Measurements from ENCODE around the gene CYP4F11.
"Not testable (repeated sequence)": the region's sequence is repeated elsewhere in the genome, so short reads cannot be mapped to it uniquely, and the experiment has no call there.

CYP4F11 gene

GRCh38 chr19:15900504-15900903 lies 33.8 kb downstream of the CYP4F11 start:
- H3K4me3 ChIP-seq (ENCODE audit: low read length), result no peak overlapping the region
- TF ChIP-seq ZNF274 (IDR thresholded peaks at IDR 0.05; ENCODE audit: low read depth, low read length), result no peak

DNA sequence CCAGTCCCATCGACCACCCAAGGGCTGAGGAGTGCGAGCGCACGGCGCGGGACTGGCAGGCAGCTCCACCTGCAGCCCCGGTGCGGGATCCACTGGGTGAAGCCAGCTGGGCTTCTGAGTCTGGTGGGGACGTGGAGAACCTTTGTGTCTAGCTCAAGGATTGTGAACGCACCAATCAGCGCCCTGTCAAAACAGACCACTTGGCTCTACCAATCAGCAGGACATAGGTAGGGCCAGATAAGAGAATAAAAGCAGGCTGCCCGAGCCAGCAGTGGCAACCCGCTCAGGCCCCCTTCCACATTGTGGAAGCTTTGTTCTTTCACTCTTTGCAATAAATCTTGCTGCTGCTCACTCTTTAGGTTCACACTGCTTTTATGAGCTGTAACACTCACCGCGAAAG lies 34.3 kb downstream of the CYP4F11 start:
- not testable (repeated sequence) for H3K4me3 ChIP-seq (ENCODE audit: low read length)

GRCh38 chr19:15899561-15899960 lies 34.8 kb downstream of the CYP4F11 start:
- H3K4me3 ChIP-seq (ENCODE audit: low read length), result not testable (repeated sequence)

DNA sequence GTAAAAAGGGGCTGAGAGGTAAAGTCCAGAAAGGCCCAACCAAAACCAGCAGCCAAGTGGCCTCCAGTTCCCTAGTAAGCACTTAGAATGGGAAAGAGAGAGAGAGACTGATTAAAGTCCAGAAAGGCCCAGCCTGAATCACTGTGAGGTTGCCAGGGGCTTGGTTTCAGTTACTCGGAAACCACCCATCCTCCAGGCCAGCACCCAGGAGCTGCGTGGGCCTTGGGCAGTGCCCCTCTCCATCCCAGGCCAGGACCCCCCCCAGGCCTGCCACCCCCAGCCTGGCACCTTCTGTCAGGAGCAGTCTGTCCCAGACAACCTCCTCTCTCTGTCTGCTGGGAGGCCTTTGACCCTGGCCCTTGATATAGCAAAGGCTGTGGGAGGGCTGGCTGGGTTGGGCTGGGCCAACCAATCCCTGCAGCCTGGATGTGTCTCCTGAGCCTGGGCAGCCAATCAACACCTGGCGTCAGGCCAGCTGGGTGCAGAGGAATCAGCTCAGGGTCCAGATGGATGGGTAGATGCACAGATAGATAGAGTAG lies 36.5 kb downstream of the CYP4F11 start, which contains the start of gene CYP4F2:
TSS of gene CYP4F2 (minus strand) at position 337 of the 539 bp plus-strand sequence. CDS start 463 bp downstream, outside the sequence.
- no peak for TF ChIP-seq ZNF274 (IDR thresholded peaks at IDR 0.05; ENCODE audit: low read depth, low read length)
- H3K4me3 ChIP-seq (ENCODE audit: low read length), result no peak within 1 kb of the TSS

DNA sequence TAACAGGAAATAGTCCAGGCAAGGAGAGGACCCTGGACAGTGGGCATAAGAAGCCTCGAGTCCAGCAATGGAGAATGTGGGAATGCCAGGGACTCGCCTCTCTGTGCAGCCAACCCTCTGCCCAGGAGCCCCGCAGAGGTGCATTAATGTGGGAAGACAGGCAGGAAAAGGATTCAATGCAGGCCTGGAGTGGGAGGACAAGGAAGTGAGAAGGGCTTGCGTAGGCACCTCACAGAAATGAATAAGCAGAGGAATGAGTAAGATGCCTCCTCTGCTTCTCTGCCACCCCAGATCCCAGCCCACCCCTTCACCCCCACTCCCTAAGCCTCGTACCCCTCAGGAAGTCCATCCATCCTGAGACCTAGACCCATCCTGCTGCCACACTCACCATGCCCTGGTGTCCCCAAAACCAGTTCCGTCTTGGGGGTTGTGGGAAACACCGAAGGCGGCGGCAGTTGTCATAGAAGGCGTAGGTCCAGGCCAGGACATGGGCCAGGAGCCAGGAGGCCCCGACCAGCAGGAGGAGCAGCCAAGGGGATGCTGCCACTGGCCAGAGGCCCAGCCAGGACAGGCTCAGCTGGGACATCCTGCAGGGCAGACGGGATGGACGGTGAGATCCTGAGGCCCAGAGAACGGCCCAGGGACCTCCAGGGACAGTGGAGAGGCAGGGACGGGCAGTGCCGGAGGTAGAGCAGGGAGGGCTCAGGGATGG lies 37.1 kb downstream of the CYP4F11 start:
- no peak overlapping the region for H3K4me3 ChIP-seq (ENCODE audit: low read length)

DNA sequence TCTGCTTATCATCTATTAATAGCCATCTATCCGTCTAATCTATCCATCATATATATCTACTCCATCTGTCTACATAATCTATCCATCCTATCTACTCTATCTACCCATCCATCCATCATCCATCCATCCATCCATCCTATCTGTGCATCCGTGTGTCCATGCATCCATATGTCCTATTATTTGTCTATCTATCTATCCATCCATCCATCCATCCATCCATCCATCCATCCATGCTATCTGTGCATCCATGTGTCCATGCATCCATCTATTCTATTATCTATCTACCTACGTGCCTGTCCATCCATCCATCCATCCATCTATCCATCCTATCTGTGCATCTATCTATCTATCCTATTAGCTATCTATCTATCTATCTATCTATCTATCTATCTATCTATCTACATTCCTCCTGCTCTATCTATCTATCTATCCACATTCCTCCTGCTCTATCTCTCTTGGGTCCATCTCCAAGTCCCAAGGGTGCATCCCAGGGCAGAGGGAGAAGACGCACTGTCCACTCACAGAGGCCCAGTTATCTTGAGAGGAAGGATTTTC lies 38.4 kb downstream of the CYP4F11 start:
- no peak for TF ChIP-seq ZNF274 (IDR thresholded peaks at IDR 0.05; ENCODE audit: low read depth, low read length)
- no peak overlapping the region for H3K4me3 ChIP-seq (ENCODE audit: low read length)

More for the DNA sequence above, 37.1 kb downstream of the CYP4F11 start:
- TF ChIP-seq ZNF274 (IDR thresholded peaks at IDR 0.05; ENCODE audit: low read depth, low read length), result no peak

- no peak for TF ChIP-seq ZNF274 (IDR thresholded peaks at IDR 0.05; ENCODE audit: low read depth, low read length)
- no peak overlapping the region for H3K4me3 ChIP-seq (ENCODE audit: low read length)
These were observed 40.0 kb downstream of the CYP4F11 start for GRCh38 chr19:15894359-15894758.

DNA sequence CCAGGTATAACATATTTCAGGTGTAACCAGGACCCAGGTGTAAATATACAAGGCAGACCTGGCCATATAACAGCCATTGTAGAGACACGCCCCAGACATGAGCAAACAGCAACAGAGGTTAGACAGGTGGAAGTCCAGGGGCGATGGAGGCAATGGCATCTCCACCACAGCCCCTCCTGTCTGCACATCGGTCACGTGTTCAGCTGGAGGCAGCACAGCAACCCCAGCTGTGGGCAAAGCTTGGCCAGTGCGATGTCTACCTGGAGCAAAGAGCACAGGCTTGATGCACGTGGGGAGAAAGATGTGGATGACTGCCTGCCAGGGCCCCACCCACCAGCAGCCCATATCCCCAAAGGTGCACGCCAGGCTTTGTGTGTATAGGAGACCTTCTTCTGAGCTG lies 40.9 kb downstream of the CYP4F11 start:
- TF ChIP-seq ZNF274 (IDR thresholded peaks at IDR 0.05; ENCODE audit: low read depth, low read length), result no peak
- H3K4me3 ChIP-seq (ENCODE audit: low read length), result no peak overlapping the region

DNA sequence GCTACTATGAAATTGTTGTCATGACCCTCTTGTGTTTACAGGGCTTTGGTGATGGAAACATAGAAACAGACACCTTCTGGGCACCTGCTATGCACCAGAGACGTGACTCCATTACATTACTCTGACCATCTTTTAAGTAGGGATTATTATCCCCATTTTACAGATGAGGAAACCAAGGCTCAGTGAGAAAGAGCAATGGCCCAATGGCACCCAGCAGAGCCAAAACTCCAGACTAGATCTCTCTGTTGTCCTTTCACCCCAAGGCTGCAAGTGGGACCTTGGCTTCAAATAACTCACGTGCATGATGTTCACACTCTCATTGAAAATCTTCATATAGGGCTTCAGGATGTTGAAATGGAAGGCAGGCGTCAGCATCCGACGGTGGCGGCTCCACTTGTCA lies 42.3 kb downstream of the CYP4F11 start:
- no peak for TF ChIP-seq ZNF274 (IDR thresholded peaks at IDR 0.05; ENCODE audit: low read depth, low read length)
- H3K4me3 ChIP-seq (ENCODE audit: low read length), result no peak overlapping the region

GRCh38 chr19:15891434-15891833 lies 42.9 kb downstream of the CYP4F11 start:
- no peak overlapping the region for H3K4me3 ChIP-seq (ENCODE audit: low read length)
- no peak for TF ChIP-seq ZNF274 (IDR thresholded peaks at IDR 0.05; ENCODE audit: low read depth, low read length)

DNA sequence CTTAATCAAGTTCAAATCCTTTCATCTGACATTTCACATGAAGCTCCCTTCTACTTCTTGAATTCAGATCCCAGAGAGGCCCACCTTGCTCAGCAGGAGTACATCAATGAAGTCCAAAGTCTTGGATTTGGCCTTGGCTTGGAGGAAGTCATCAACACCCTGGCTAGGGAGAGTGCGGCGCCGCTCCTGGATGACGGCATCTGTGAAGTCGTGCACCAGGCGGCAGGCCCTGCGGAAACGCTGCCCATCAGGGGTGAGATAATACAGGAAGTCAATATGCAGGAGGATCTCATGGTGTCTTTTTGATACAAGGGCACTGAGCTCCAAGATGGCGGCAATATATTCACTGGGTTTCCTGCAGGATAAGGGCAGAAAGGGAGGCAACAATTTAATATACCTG lies 45.0 kb downstream of the CYP4F11 start:
- not testable (repeated sequence) for H3K4me3 ChIP-seq (ENCODE audit: low read length)

GRCh38 chr19:15885919-15886318 lies 48.4 kb downstream of the CYP4F11 start:
- H3K4me3 ChIP-seq (ENCODE audit: low read length), result no peak overlapping the region
- no peak for TF ChIP-seq ZNF274 (IDR thresholded peaks at IDR 0.05; ENCODE audit: low read depth, low read length)

- no peak overlapping the region for H3K4me3 ChIP-seq (ENCODE audit: low read length)
- TF ChIP-seq ZNF274 (IDR thresholded peaks at IDR 0.05; ENCODE audit: low read depth, low read length), result no peak
These were observed 49.2 kb downstream of the CYP4F11 start for GRCh38 chr19:15885167-15885566.

DNA sequence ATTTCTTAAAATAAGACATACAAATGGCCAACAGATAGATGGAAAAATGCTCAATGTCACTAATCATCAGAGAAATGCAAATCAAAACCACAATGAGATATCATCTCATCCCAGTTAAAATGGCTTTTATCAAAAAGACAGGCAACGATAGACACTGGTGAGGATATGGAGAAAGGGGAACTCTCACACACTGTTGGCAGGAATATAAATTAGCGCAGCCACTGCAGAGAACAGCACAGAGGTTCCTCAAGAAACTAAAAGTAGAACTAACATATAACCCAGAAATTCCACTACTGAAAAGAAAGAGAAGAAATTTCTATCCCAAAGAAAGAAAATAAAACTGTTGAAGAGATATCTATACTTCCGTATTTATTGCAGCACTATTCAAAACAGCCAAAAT lies 51.0 kb downstream of the CYP4F11 start:
- not testable (repeated sequence) for H3K4me3 ChIP-seq (ENCODE audit: low read length)

- no peak overlapping the region for H3K4me3 ChIP-seq (ENCODE audit: low read length)
- TF ChIP-seq ZNF274 (IDR thresholded peaks at IDR 0.05; ENCODE audit: low read depth, low read length), result no peak
These were observed 59.4 kb downstream of the CYP4F11 start for GRCh38 chr19:15874821-15875474.

DNA sequence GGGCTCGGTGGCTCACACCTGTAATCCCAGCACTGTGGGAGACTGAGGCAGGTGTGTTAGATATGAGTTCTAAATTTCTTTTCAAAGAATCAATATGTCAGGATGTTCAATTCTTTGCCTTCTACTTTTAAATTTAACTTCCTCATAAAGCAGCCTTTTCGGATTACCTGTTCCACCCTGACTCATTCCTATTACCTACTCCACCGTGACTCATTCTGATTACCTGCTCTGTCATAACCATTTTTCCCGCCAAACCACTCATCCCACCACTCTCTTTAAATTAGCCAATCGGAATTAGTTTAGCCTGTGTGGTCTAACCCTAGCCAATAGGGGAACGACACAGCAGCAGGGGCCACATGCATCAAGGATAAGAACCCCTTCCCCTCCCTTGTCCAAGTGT lies 60.6 kb downstream of the CYP4F11 start:
- H3K4me3 ChIP-seq (ENCODE audit: low read length), result not testable (repeated sequence)

Data from GM08714 (cell line).